Cardiac fibroblast (primary cell): Measurements from ENCODE around the gene SLC6A11.

ENCODE experiments used
- DNase-seq, 2 donors: peaks; one replicate each; pipeline versions ENCODE4 v3.0.0 to v3.0.0-alpha.2; 2010; ENCODE audit warnings: low read depth in 2 of 2
- H3K4me3 ChIP-seq, 2 donors: replicated peaks in 1 of 2; 1 replicate in 1 of 2; 2 replicates in 1 of 2; pipeline ENCODE4 v1.5.1; 2011; ENCODE audit warnings: low read depth in 2 of 2, low read length in 2 of 2, mild to moderate bottlenecking in 2 of 2, moderate library complexity in 1 of 2
- TF ChIP-seq, protein P1 (sequence below): IDR thresholded peaks from one replicate; pipeline ENCODE4 v1.5.1; 2011; ENCODE audit warnings: low read depth, mild to moderate bottlenecking, low read length, inconsistent platforms

The SLC6A11 gene

GRCh38 chr3:10876661-10877060 is 60.6 kb downstream of the SLC6A11 start:
- TF ChIP-seq, protein P1, sequence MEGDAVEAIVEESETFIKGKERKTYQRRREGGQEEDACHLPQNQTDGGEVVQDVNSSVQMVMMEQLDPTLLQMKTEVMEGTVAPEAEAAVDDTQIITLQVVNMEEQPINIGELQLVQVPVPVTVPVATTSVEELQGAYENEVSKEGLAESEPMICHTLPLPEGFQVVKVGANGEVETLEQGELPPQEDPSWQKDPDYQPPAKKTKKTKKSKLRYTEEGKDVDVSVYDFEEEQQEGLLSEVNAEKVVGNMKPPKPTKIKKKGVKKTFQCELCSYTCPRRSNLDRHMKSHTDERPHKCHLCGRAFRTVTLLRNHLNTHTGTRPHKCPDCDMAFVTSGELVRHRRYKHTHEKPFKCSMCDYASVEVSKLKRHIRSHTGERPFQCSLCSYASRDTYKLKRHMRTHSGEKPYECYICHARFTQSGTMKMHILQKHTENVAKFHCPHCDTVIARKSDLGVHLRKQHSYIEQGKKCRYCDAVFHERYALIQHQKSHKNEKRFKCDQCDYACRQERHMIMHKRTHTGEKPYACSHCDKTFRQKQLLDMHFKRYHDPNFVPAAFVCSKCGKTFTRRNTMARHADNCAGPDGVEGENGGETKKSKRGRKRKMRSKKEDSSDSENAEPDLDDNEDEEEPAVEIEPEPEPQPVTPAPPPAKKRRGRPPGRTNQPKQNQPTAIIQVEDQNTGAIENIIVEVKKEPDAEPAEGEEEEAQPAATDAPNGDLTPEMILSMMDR = no peak
- no peak for DNase-seq
- no peak overlapping the region for H3K4me3 ChIP-seq

- no peak for DNase-seq
- no peak overlapping the region for H3K4me3 ChIP-seq
- TF ChIP-seq, protein P1 = no peak
Observed at GRCh38 chr3:10882851-10883250, 66.8 kb downstream of the SLC6A11 start.

- DNase-seq = peak; percentile 12 to 28
- no peak overlapping the region for H3K4me3 ChIP-seq
- TF ChIP-seq, protein P1 = peak; percentile 47
Observed at GRCh38 chr3:10883478-10884234, 67.6 kb downstream of the SLC6A11 start.

DNA sequence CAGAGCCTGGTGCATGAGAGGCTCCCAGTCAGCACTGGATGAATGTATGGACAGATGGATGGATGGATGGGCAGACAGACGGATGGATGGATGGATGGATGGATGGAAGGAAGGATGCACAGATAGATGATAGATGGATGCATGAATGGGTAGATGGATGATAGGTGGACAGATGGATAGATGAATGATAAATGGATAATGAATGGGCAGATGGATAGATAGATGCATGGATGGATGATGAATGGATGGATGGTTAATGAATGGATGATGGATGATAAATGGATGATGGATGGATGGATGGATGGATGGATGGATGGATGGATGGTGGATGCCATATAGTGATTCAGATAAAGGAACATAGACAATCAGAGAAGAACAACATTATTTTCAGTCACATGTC is 71.0 kb downstream of the SLC6A11 start:
- TF ChIP-seq, protein P1 = no peak
- no peak for DNase-seq
- H3K4me3 ChIP-seq = no peak overlapping the region

DNA sequence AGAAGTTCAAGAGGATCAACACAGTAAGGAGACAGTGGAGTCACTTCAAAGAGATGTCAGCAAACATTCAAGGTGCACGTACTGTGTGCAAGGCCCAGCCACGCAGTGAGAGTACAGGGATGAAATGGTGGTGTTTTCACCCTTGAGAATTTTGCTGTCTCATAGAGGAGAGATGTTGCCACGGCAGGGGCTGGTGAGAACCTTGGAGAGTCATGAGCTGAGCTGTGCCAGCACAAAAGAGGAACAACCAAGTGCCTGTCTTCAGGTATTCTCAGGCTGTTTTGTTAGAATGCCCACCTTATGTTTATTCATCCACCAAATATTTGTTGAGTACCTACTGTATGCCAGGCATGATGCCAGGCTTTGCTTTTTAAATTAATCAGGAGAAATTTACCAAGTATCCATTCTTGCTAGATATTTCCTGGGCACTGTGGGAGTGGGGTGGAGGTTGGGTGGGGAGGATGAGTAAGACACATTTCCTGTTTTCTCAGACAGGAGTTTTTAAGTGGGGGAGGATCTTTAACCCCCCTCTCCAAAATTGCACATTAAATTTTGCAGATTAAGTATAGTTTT is 72.6 kb downstream of the SLC6A11 start:
- TF ChIP-seq, protein P1 = no peak
- H3K4me3 ChIP-seq = no peak overlapping the region
- no peak for DNase-seq

- TF ChIP-seq, protein P1 = no peak
- H3K4me3 ChIP-seq = no peak overlapping the region
- DNase-seq = no peak
Observed at GRCh38 chr3:10889206-10889960, 73.4 kb downstream of the SLC6A11 start.
